ENCODE data around the gene KRTAP5-3. TPM values are rescaled to one million over a fixed set of nuclear protein-coding genes. Genes with fewer than 3 reads are reported as not detected.

The KRTAP5-3 gene
- total RNA-seq, 4 donors from 2014 or later, result not detected

- peaks cover 0 to 89% (median 0%) of the 10 kb centered on the region in 4 donors for H3K27me3 ChIP-seq
- 79 to 86% methylated on average over 10 of the region's 10 CpGs for WGBS, 2 donors
- no peak overlapping the region for H3K4me3 ChIP-seq
- peaks cover 0 to 3% (median 1%) of the 10 kb centered on the region in 3 donors for H3K4me1 ChIP-seq
- DNase-seq, result no peak
- no peak overlapping the region for H3K27ac ChIP-seq
- intact Hi-C loops (cut with DNase I), result no loop called here
- TF ChIP-seq, protein P1, sequence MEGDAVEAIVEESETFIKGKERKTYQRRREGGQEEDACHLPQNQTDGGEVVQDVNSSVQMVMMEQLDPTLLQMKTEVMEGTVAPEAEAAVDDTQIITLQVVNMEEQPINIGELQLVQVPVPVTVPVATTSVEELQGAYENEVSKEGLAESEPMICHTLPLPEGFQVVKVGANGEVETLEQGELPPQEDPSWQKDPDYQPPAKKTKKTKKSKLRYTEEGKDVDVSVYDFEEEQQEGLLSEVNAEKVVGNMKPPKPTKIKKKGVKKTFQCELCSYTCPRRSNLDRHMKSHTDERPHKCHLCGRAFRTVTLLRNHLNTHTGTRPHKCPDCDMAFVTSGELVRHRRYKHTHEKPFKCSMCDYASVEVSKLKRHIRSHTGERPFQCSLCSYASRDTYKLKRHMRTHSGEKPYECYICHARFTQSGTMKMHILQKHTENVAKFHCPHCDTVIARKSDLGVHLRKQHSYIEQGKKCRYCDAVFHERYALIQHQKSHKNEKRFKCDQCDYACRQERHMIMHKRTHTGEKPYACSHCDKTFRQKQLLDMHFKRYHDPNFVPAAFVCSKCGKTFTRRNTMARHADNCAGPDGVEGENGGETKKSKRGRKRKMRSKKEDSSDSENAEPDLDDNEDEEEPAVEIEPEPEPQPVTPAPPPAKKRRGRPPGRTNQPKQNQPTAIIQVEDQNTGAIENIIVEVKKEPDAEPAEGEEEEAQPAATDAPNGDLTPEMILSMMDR (IDR thresholded peaks at IDR 0.05), result no peak
- TF ChIP-seq POLR2A (IDR thresholded peaks at IDR 0.05), result no peak
- H3K9me3 ChIP-seq, result no peaks in the 10 kb centered on the region
- no peaks in the 10 kb centered on the region for H3K36me3 ChIP-seq
Observed at GRCh38 chr11:1633864-1634263, 25.6 kb upstream of the KRTAP5-3 start.

GRCh38 chr11:1632053-1632714 is 23.9 kb upstream of the KRTAP5-3 start:
- peaks cover 0 to 92% (median 1%) of the 10 kb centered on the region in 4 donors for H3K27me3 ChIP-seq
- intact Hi-C loops (cut with DNase I), result no loop called here
- no peak for TF ChIP-seq POLR2A (IDR thresholded peaks at IDR 0.05)
- TF ChIP-seq, protein P1 (IDR thresholded peaks at IDR 0.05), result no peak
- H3K27ac ChIP-seq, result no peak overlapping the region
- no peak for DNase-seq
- no peaks in the 10 kb centered on the region for H3K9me3 ChIP-seq
- H3K36me3 ChIP-seq, result no peaks in the 10 kb centered on the region
- WGBS, 2 donors, result 39 to 51% methylated on average over 3 to 5 of the region's 11 CpGs
- H3K4me3 ChIP-seq, result no peak overlapping the region
- peaks cover 0 to 5% (median 4%) of the 10 kb centered on the region in 3 donors for H3K4me1 ChIP-seq

- WGBS, 2 donors, result 64 to 72% methylated on average over 9 to 13 of the region's 13 CpGs
- Histone ChIP-seq H3K36me3 (no peaks in the 10 kb centered on the region), H3K27me3 (peaks cover 0 to 93% (median 1%) of the 10 kb centered on the region in 4 donors), H3K4me1 (peaks cover 0 to 5% (median 4%) of the 10 kb centered on the region in 3 donors), H3K27ac (no peak overlapping the region), H3K9me3 (no peaks in the 10 kb centered on the region), H3K4me3 (no peak overlapping the region)
- intact Hi-C loops (cut with DNase I), result no loop called here
- no peak for DNase-seq
- TF ChIP-seq, protein P1 (IDR thresholded peaks at IDR 0.05), result no peak
- no peak for TF ChIP-seq POLR2A (IDR thresholded peaks at IDR 0.05)
Observed at GRCh38 chr11:1631066-1631568, 22.9 kb upstream of the KRTAP5-3 start.

DNA sequence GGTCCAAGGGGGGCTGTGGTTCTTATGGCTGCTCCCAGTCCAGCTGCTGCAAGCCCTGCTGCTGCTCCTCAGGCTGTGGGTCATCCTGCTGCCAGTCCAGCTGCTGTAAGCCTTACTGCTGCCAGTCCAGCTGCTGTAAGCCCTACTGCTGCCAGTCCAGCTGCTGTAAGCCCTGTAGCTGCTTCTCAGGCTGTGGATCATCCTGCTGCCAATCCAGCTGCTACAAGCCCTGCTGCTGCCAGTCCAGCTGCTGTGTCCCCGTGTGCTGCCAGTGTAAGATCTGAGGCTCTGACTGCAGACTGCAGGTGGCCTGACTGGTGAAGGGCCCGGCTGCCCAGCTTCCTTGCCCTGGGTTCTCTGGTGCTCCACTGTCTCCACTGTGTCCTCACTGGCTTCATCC is 22.0 kb upstream of the KRTAP5-3 start:
- TF ChIP-seq, protein P1 (IDR thresholded peaks at IDR 0.05), result no peak
- no peak for TF ChIP-seq POLR2A (IDR thresholded peaks at IDR 0.05)
- Histone ChIP-seq H3K9me3 (no peaks in the 10 kb centered on the region), H3K36me3 (no peaks in the 10 kb centered on the region), H3K4me1 (peaks cover 0 to 5% (median 4%) of the 10 kb centered on the region in 3 donors), H3K4me3 (no peak overlapping the region), H3K27ac (no peak overlapping the region), H3K27me3 (peaks cover 0 to 93% (median 2%) of the 10 kb centered on the region in 4 donors)
- intact Hi-C loops (cut with DNase I), result no loop called here
- DNase-seq, result no peak
- WGBS, 2 donors, result 60 to 64% methylated on average over 1 to 2 of the region's 2 CpGs

GRCh38 chr11:1629326-1630185 is 21.3 kb upstream of the KRTAP5-3 start, which contains the start of gene KRTAP5-5:
Gene KRTAP5-5 (plus strand): TSS chr11:1629775. CDS start chr11:1629841, 66 bp downstream.
- TF ChIP-seq, protein P1 (IDR thresholded peaks at IDR 0.05), result no peak
- no peak for TF ChIP-seq POLR2A (IDR thresholded peaks at IDR 0.05)
- no peak within 1 kb of the TSS for H3K4me3 ChIP-seq
- peaks cover 0 to 95% (median 3%) of the 10 kb centered on the region in 4 donors for H3K27me3 ChIP-seq
- no peak for DNase-seq
- H3K27ac ChIP-seq, result no peak within 1 kb of the TSS
- intact Hi-C loops (cut with DNase I), result no loop called here
- H3K36me3 ChIP-seq, result no peaks in the 10 kb centered on the region
- H3K4me1 ChIP-seq, result peaks cover 0 to 5% (median 4%) of the 10 kb centered on the region in 3 donors
- WGBS, 2 donors, result 62 to 63% methylated on average over 6 to 16 of the region's 26 CpGs
- H3K9me3 ChIP-seq, result no peaks in the 10 kb centered on the region

All from esophagus squamous epithelium (tissue), 5 donors.